Smooth muscle cell (in vitro differentiated cells): ENCODE results near the gene PPP1CB. TPM values are rescaled to one million over a fixed set of nuclear protein-coding genes. Genes with fewer than 3 reads are reported as not detected.

Source experiments
- DNase-seq: peaks from one replicate; lab custom pipeline; 2025; ENCODE audit not compliant: unreplicated experiment; lab: John Stamatoyannopoulos, UW
- H2AFZ ChIP-seq: fragments of 200-600 bp; sonication (generic); 2 replicates; pipeline ENCODE4 v1.6.0; 2016; ENCODE audit warnings: antibody characterized with exemption, low read depth, mild to moderate bottlenecking
- H3F3A ChIP-seq: fragments of 200-600 bp; sonication (generic); 2 replicates; pipeline ENCODE4 v1.6.0; 2017; ENCODE audit warnings: antibody characterized with exemption, low read depth
- H3K27ac ChIP-seq: fragments of 200-600 bp; sonication (generic); 2 replicates; pipeline ENCODE4 v1.5.1; 2016; ENCODE audit warnings: low read depth, mild to moderate bottlenecking
- H3K27me3 ChIP-seq: fragments of 200-600 bp; sonication (generic); 2 replicates; pipeline ENCODE4 v1.6.1; 2016; ENCODE audit warnings: low read depth, mild to moderate bottlenecking
- H3K36me3 ChIP-seq: fragments of 200-600 bp; sonication (generic); 2 replicates; pipeline ENCODE4 v1.5.1; 2016; ENCODE audit warnings: low read depth
- H3K4me1 ChIP-seq: fragments of 200-600 bp; sonication (generic); 2 replicates; pipeline ENCODE4 v1.5.1; 2016; ENCODE audit warnings: low read depth
- H3K4me2 ChIP-seq: fragments of 200-600 bp; sonication (generic); 2 replicates; pipeline ENCODE4 v1.6.0; 2016; ENCODE audit warnings: mild to moderate bottlenecking
- H3K4me3 ChIP-seq: fragments of 200-600 bp; sonication (generic); 2 replicates; pipeline ENCODE4 v1.5.1; 2016; ENCODE audit warnings: mild to moderate bottlenecking
- H3K79me2 ChIP-seq: fragments of 200-600 bp; sonication (generic); 2 replicates; pipeline ENCODE4 v1.6.0; 2016; ENCODE audit warnings: low read depth, mild to moderate bottlenecking
- H3K9ac ChIP-seq: fragments of 200-600 bp; sonication (generic); 2 replicates; pipeline ENCODE4 v1.6.0; 2016; ENCODE audit warnings: low read depth
- H3K9me3 ChIP-seq: fragments of 200-600 bp; sonication (generic); replicated peaks from 2 replicates; pipeline ENCODE4 v1.5.1; 2016; ENCODE audit warnings: low read depth
- H4K20me1 ChIP-seq: fragments of 200-600 bp; sonication (generic); 2 replicates; pipeline ENCODE4 v1.6.0; 2016; ENCODE audit warnings: low read depth
- WGBS: methylation state at CpG from one replicate; pipeline ENCODE4 v1.1.7; 2016; ENCODE audit warnings: low lambda C conversion rate; 5-methylcytosine and 5-hydroxymethylcytosine counted together
- polyA plus RNA-seq: library from polyadenylated mRNA; unstranded; fragments of >200 nt; fragmentation: Nextera tagmentation; extraction: Ambion mirVana; gene quantifications from 2 replicates; pipeline ENCODE4 v1.2.1, GENCODE V29; 2016
- total RNA-seq: library from RNA; depleted of rRNA; stranded (reverse); fragments of >200 nt; gene quantifications from 2 replicates; pipeline ENCODE4 v1.2.3, GENCODE V29; 2014
- TF ChIP-seq, protein P1 (sequence below): fragments of 200-600 bp; sonication (generic); IDR thresholded peaks from 2 replicates; pipeline ENCODE4 v1.5.1; 2017; ENCODE audit warnings: borderline replicate concordance, mild to moderate bottlenecking, antibody characterized with exemption; ENCODE audit not compliant: insufficient read depth, poor library complexity, severe bottlenecking

The PPP1CB gene
- total and polyA plus RNA-seq, 2 experiments from 2014 or later, result 66.8 to 193 TPM

- Histone ChIP-seq H3K4me3 (no peak overlapping the region), H3K4me2 (no peak overlapping the region), H3K27ac (peak overlapping the region; percentile 29), H3K79me2 (peaks cover 100% of the 10 kb centered on the region), H3K9me3 (no peaks in the 10 kb centered on the region), H4K20me1 (peaks cover 100% of the 10 kb centered on the region), H3K9ac (no peak overlapping the region), H3K27me3 (no peaks in the 10 kb centered on the region), H3F3A (no peaks in the 10 kb centered on the region), H2AFZ (no peak overlapping the region), H3K4me1 (peaks cover 27% of the 10 kb centered on the region), H3K36me3 (no peaks in the 10 kb centered on the region)
- TF ChIP-seq, protein P1, sequence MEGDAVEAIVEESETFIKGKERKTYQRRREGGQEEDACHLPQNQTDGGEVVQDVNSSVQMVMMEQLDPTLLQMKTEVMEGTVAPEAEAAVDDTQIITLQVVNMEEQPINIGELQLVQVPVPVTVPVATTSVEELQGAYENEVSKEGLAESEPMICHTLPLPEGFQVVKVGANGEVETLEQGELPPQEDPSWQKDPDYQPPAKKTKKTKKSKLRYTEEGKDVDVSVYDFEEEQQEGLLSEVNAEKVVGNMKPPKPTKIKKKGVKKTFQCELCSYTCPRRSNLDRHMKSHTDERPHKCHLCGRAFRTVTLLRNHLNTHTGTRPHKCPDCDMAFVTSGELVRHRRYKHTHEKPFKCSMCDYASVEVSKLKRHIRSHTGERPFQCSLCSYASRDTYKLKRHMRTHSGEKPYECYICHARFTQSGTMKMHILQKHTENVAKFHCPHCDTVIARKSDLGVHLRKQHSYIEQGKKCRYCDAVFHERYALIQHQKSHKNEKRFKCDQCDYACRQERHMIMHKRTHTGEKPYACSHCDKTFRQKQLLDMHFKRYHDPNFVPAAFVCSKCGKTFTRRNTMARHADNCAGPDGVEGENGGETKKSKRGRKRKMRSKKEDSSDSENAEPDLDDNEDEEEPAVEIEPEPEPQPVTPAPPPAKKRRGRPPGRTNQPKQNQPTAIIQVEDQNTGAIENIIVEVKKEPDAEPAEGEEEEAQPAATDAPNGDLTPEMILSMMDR, result no peak
- 93% methylated on average over 2 of the region's 2 CpGs for WGBS
- no peak for DNase-seq
Observed at GRCh38 chr2:28758459-28758858, 6.8 kb downstream of the PPP1CB start.

GRCh38 chr2:28761420-28761819 is 9.8 kb downstream of the PPP1CB start:
- TF ChIP-seq, protein P1, result no peak
- no peak for DNase-seq
- Histone ChIP-seq H3K9ac (no peak overlapping the region), H3K27me3 (no peaks in the 10 kb centered on the region), H3K79me2 (peaks cover 100% of the 10 kb centered on the region), H3K36me3 (no peaks in the 10 kb centered on the region), H3K27ac (no peak overlapping the region), H4K20me1 (peaks cover 100% of the 10 kb centered on the region), H3K4me3 (no peak overlapping the region), H3K4me2 (no peak overlapping the region), H3F3A (no peaks in the 10 kb centered on the region), H3K4me1 (peaks cover 12% of the 10 kb centered on the region), H3K9me3 (no peaks in the 10 kb centered on the region), H2AFZ (no peak overlapping the region)
- 92% methylated on average over 3 of the region's 3 CpGs for WGBS

DNA sequence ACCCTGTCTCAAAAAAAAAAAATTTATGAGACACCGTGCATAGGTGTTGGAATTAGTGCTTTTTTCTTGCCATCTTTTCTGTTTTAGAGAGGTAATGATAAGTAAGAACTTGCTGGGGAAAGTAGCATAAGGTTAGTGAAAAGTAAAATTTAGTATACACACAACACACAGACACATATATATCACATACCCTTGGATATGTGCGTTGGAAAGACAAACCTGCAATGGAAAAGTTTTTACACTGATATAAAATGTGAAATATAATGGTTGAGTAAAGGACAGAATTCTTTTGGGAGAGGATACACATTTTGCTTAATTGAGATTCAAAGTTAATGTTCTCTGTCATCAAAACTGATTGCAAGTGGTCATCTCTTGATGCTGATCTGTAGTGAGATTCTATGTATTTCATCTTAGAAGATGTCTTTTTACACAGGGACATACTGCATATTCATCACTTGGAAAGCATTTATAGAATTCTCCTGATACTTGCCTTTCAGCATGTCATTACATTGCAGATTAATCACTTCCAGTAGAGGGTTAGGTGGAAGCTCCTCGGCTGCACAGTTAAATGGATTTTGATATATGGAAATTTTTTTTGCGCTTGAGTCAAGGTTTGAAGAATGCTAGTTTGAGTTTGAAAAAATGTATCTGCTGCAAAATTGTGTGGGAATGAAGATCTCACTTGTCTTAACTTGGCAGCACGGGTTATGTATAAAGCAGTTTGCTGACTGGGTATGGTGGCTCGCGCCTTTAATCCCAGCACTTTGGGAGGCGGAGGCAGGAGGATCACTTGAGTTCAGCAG is 13.5 kb downstream of the PPP1CB start:
- H3K4me3 ChIP-seq, result no peak overlapping the region
- peaks cover 100% of the 10 kb centered on the region for H3K79me2 ChIP-seq
- no peaks in the 10 kb centered on the region for H3F3A ChIP-seq
- no peaks in the 10 kb centered on the region for H3K27me3 ChIP-seq
- DNase-seq, result no peak
- H3K36me3 ChIP-seq, result no peaks in the 10 kb centered on the region
- WGBS, result 78% methylated on average over 8 of the region's 8 CpGs
- no peaks in the 10 kb centered on the region for H3K9me3 ChIP-seq
- peaks cover 100% of the 10 kb centered on the region for H4K20me1 ChIP-seq
- TF ChIP-seq, protein P1, result no peak
- peak overlapping the region; percentile 17 for H3K27ac ChIP-seq
- peak overlapping the region; percentile 28 for H3K4me2 ChIP-seq
- no peak overlapping the region for H3K9ac ChIP-seq
- H2AFZ ChIP-seq, result no peak overlapping the region
- H3K4me1 ChIP-seq, result peaks cover 5% of the 10 kb centered on the region

- Histone ChIP-seq H3K9me3 (no peaks in the 10 kb centered on the region), H3K79me2 (peaks cover 100% of the 10 kb centered on the region), H3F3A (no peaks in the 10 kb centered on the region), H3K27me3 (no peaks in the 10 kb centered on the region), H3K36me3 (no peaks in the 10 kb centered on the region), H3K4me2 (peak overlapping the region; percentile 28), H3K27ac (no peak overlapping the region), H3K9ac (no peak overlapping the region), H2AFZ (no peak overlapping the region), H3K4me3 (no peak overlapping the region), H4K20me1 (peaks cover 100% of the 10 kb centered on the region), H3K4me1 (peaks cover 5% of the 10 kb centered on the region)
- TF ChIP-seq, protein P1, result no peak
- 93% methylated on average over 2 of the region's 2 CpGs for WGBS
- DNase-seq, result no peak
Observed at GRCh38 chr2:28766070-28766469, 14.4 kb downstream of the PPP1CB start.
